H9 (cell line): ENCODE data around the gene CXCL12. TPM values are rescaled to one million over a fixed set of nuclear protein-coding genes. Genes with fewer than 3 reads are reported as not detected.

Experiments used
- DNase-seq: peaks from one replicate; pipeline ENCODE4 v3.0.0-alpha.2; 2017
- H2AFZ ChIP-seq: one replicate; pipeline ENCODE4 v1.6.1; 2013; ENCODE audit warnings: mild to moderate bottlenecking, low read length, control low read depth, moderate library complexity
- H2AK5ac ChIP-seq: 2 replicates; pipeline ENCODE4 v1.6.1; 2013; ENCODE audit warnings: low read length, control low read depth, mixed read lengths; ENCODE audit not compliant: insufficient read length
- H2BK120ac ChIP-seq: one replicate; pipeline ENCODE4 v1.6.1; 2013; ENCODE audit warnings: low read depth, mild to moderate bottlenecking, low read length, control low read depth, inconsistent platforms; ENCODE audit not compliant: poor library complexity, severe bottlenecking
- H2BK12ac ChIP-seq: 2 replicates; pipeline ENCODE4 v1.6.1; 2013; ENCODE audit warnings: low read length, control low read depth, mixed read lengths, low read depth; ENCODE audit not compliant: insufficient read length
- H2BK15ac ChIP-seq: 2 replicates; pipeline ENCODE4 v1.6.1; 2013; ENCODE audit warnings: low read depth, low read length, control low read depth
- H2BK20ac ChIP-seq: one replicate; pipeline ENCODE4 v1.6.1; 2013; ENCODE audit warnings: low read depth, mild to moderate bottlenecking, low read length, control low read depth, inconsistent platforms; ENCODE audit not compliant: poor library complexity, severe bottlenecking
- H2BK5ac ChIP-seq: 2 replicates; pipeline ENCODE4 v1.6.1; 2013; ENCODE audit warnings: low read length, control low read depth, mixed read lengths; ENCODE audit not compliant: insufficient read length
- H3K14ac ChIP-seq: 2 replicates; pipeline ENCODE4 v1.6.1; 2013; ENCODE audit warnings: low read length, control low read depth; ENCODE audit not compliant: insufficient read depth
- H3K18ac ChIP-seq: 2 replicates; pipeline ENCODE4 v1.6.1; 2013; ENCODE audit warnings: low read depth, mild to moderate bottlenecking, mixed read lengths, low read length, control low read depth; ENCODE audit not compliant: insufficient read length
- H3K23ac ChIP-seq: 2 replicates; pipeline ENCODE4 v1.6.1; 2013; ENCODE audit warnings: low read length, control low read depth, mixed read lengths, low read depth; ENCODE audit not compliant: insufficient read length
- H3K23me2 ChIP-seq: 2 replicates; pipeline ENCODE4 v1.6.1; 2013; ENCODE audit warnings: low read depth, mild to moderate bottlenecking, mixed read lengths, low read length, control low read depth; ENCODE audit not compliant: insufficient read length, poor library complexity, severe bottlenecking
- H3K27ac ChIP-seq: 2 replicates; pipeline ENCODE4 v1.5.1; 2013; ENCODE audit warnings: low read length, control low read depth, mixed read lengths, low read depth; ENCODE audit not compliant: insufficient read length
- H3K27me3 ChIP-seq: 2 replicates; pipeline ENCODE4 v1.6.1; 2013; ENCODE audit warnings: low read length, control low read depth, inconsistent platforms; ENCODE audit not compliant: insufficient read depth
- H3K4ac ChIP-seq: 2 replicates; pipeline ENCODE4 v1.6.1; 2013; ENCODE audit warnings: low read depth, mild to moderate bottlenecking, control low read depth, inconsistent platforms, low read length, moderate library complexity
- H3K4me1 ChIP-seq: 2 replicates; pipeline ENCODE4 v1.6.1; 2013; ENCODE audit warnings: low read length, control low read depth, inconsistent platforms; ENCODE audit not compliant: insufficient read depth
- H3K4me2 ChIP-seq: 2 replicates; pipeline ENCODE4 v1.6.1; 2013; ENCODE audit warnings: low read length, control low read depth, mixed read lengths; ENCODE audit not compliant: insufficient read length, insufficient read depth
- H3K56ac ChIP-seq: 2 replicates; pipeline ENCODE4 v1.6.1; 2013; ENCODE audit warnings: low read depth, mild to moderate bottlenecking, mixed read lengths, low read length, control low read depth; ENCODE audit not compliant: insufficient read length
- H3K79me1 ChIP-seq: 2 replicates; pipeline ENCODE4 v1.6.1; 2013; ENCODE audit warnings: low read depth, mild to moderate bottlenecking, moderate library complexity, low read length, control low read depth, inconsistent platforms; ENCODE audit not compliant: insufficient read depth, poor library complexity, severe bottlenecking
- H3K79me2 ChIP-seq: 2 replicates; pipeline ENCODE4 v1.6.1; 2013; ENCODE audit warnings: low read length, control low read depth, inconsistent platforms; ENCODE audit not compliant: insufficient read depth
- H3K9ac ChIP-seq: 2 replicates; pipeline ENCODE4 v1.6.1; 2013; ENCODE audit warnings: low read length, control low read depth, mixed read lengths; ENCODE audit not compliant: insufficient read length; ENCODE audit errors: extremely low read depth
- H3K9me3 ChIP-seq: one replicate; pipeline ENCODE4 v1.6.1; 2013; ENCODE audit warnings: low read depth, low read length, inconsistent platforms; ENCODE audit not compliant: control insufficient read depth
- H3T11ph ChIP-seq: one replicate; pipeline ENCODE4 v1.6.1; 2013; ENCODE audit warnings: mild to moderate bottlenecking, low read length, control low read depth, inconsistent platforms
- H4K20me1 ChIP-seq: one replicate; pipeline ENCODE4 v1.6.1; 2013; ENCODE audit not compliant: control insufficient read depth, insufficient read length, insufficient read depth
- H4K5ac ChIP-seq: 2 replicates; pipeline ENCODE4 v1.6.1; 2013; ENCODE audit warnings: low read depth, mild to moderate bottlenecking, mixed read lengths, low read length, control low read depth; ENCODE audit not compliant: insufficient read length
- H4K8ac ChIP-seq: replicated peaks from 2 replicates; pipeline ENCODE4 v1.6.1; 2013; ENCODE audit warnings: low read length, control low read depth, mixed read lengths, low read depth; ENCODE audit not compliant: insufficient read length
- H4K91ac ChIP-seq: 2 replicates; pipeline ENCODE4 v1.6.1; 2013; ENCODE audit warnings: low read depth, mild to moderate bottlenecking, moderate library complexity, mixed read lengths, low read length, control low read depth; ENCODE audit not compliant: insufficient read length
- H3K27ac Mint-ChIP-seq, 3 experiments: 2 replicates in 2 of 3; 3 replicates in 1 of 3; pipeline ENCODE4 v1.8.0; 2020 to 2021; ENCODE audit warnings: mixed read lengths in 3 of 3, mild to moderate bottlenecking in 1 of 3, moderate library complexity in 1 of 3
- H3K27me3 Mint-ChIP-seq: 2 replicates; pipeline ENCODE4 v1.8.0; 2021; ENCODE audit warnings: low read depth, mild to moderate bottlenecking, moderate library complexity, mixed read lengths
- H3K36me3 Mint-ChIP-seq, 3 experiments: 2 replicates in 2 of 3; 3 replicates in 1 of 3; pipeline ENCODE4 v1.8.0; 2020 to 2021; ENCODE audit warnings: low read depth in 3 of 3, mixed read lengths in 3 of 3; ENCODE audit not compliant: insufficient read depth in 1 of 3
- H3K4me1 Mint-ChIP-seq, 2 experiments: 2 replicates each; pipeline ENCODE4 v1.8.0; 2020; ENCODE audit warnings: mixed read lengths in 2 of 2
- H3K4me3 Mint-ChIP-seq, 2 experiments: 2 replicates in 1 of 2; 3 replicates in 1 of 2; pipeline ENCODE4 v1.8.0; 2020 to 2021; ENCODE audit warnings: mild to moderate bottlenecking in 2 of 2, mixed read lengths in 2 of 2, moderate library complexity in 1 of 2
- H3K9me3 Mint-ChIP-seq, 2 experiments: 2 replicates in 1 of 2; 3 replicates in 1 of 2; pipeline ENCODE4 v1.8.0; 2020; ENCODE audit warnings: mild to moderate bottlenecking in 2 of 2, mixed read lengths in 2 of 2, moderate library complexity in 1 of 2
- CTCF ChIP-seq: fragments of 200-600 bp; sonication (generic); conservative IDR thresholded peaks from 3 replicates; pipeline ENCODE4 v1.8.0; 2021; ENCODE audit warnings: antibody characterized with exemption, mild to moderate bottlenecking
- WGBS: extraction: QIAGEN DNeasy Blood & Tissue Kit; methylation state at CpG from one replicate; pipeline ENCODE4 v1.1.7; 2013; ENCODE audit warnings: missing lambda C conversion rate, low lambda C conversion rate, mixed read lengths; ENCODE audit not compliant: insufficient read length; ENCODE audit errors: extremely low coverage; 5-methylcytosine and 5-hydroxymethylcytosine counted together
- total RNA-seq: library from RNA; stranded (reverse); gene quantifications from 2 replicates; pipeline ENCODE4 v1.2.1, GENCODE V29; 2021

CXCL12 gene
- total RNA-seq, 1 experiment from 2014 or later, result 28.3 TPM

GRCh38 chr10:44383749-44384600, 922 bp downstream of the CXCL12 start:
- Histone ChIP-seq H2BK12ac (no peak overlapping the region), H3K9me3 (no peaks in the 10 kb centered on the region), H3K27ac (no peak overlapping the region), H3K14ac (peak overlapping the region; percentile 44; the same call in 1 of the 2 replicates), H2BK120ac (no peak overlapping the region), H3K79me2 (no peaks in the 10 kb centered on the region), H4K5ac (no peak overlapping the region), H3K79me1 (no peaks in the 10 kb centered on the region), H3K27me3 (peaks cover 8% of the 10 kb centered on the region; the same call in 1 of the 2 replicates), H3K9ac (peak overlapping the region; percentile 34), H4K20me1 (no peaks in the 10 kb centered on the region), H2AK5ac (no peak overlapping the region), H3K56ac (no peak overlapping the region), H2BK20ac (no peak overlapping the region), H3K4me2 (peak overlapping the region; percentile 69), H3T11ph (no peak overlapping the region), H2AFZ (no peak overlapping the region), H3K4ac (no peak overlapping the region), H3K23ac (no peak overlapping the region), H3K4me1 (peaks cover 18% of the 10 kb centered on the region), H4K8ac (no peak overlapping the region), H3K18ac (no peak overlapping the region), H2BK5ac (no peak overlapping the region), H3K23me2 (peaks cover 20% of the 10 kb centered on the region), H4K91ac (no peak overlapping the region), H2BK15ac (no peak overlapping the region)
- peak overlapping the region; percentile 75 to 86 for H3K4me3 Mint-ChIP-seq
- TF ChIP-seq CTCF, result no peak
- DNase-seq, result peak; percentile 39
- peaks cover 51 to 53% of the 10 kb centered on the region in 2 experiments for H3K4me1 Mint-ChIP-seq
- no peak overlapping the region for H3K27ac Mint-ChIP-seq
- peaks cover 38% of the 10 kb centered on the region for H3K27me3 Mint-ChIP-seq
- no CpG with 5 or more reads among the region's 63 CpGs for WGBS
- 0 out of 5 replicates have a peak, but pooled peaks cover 0 to 2% of the 10 kb centered on the region in 2 experiments for H3K9me3 Mint-ChIP-seq
- peaks cover 17 to 18% (median 18%) of the 10 kb centered on the region in 3 experiments for H3K36me3 Mint-ChIP-seq
